ENCODE measurements around the gene SMARCA4. TPM values are rescaled to one million over a fixed set of nuclear protein-coding genes. Genes with fewer than 3 reads are reported as not detected.

Gene SMARCA4
- total and polyA plus RNA-seq, 4 donors: 15.9 to 35.4 (median 22.5) TPM

GRCh38 chr19:10986301-10987127, 25.7 kb downstream of the SMARCA4 start:
- WGBS: 97% methylated on average over 32 of the region's 32 CpGs
- TF ChIP-seq NR2F2 (IDR thresholded peaks at IDR 0.05) (no peak), FOXA2 (IDR thresholded peaks at IDR 0.05) (no peak), JUND (IDR thresholded peaks at IDR 0.05) (no peak), YY1 (IDR thresholded peaks at IDR 0.05) (no peak), SP1 (IDR thresholded peaks at IDR 0.05) (no peak), HNF4A (conservative IDR thresholded peaks at IDR 0.05) (no peak), ATF3 (IDR thresholded peaks at IDR 0.05) (no peak), REST (IDR thresholded peaks at IDR 0.05) (no peak), EGR1 (IDR thresholded peaks at IDR 0.05; ENCODE audit: low read depth in 2 of 2) (no peak), CTCF (IDR thresholded peaks at IDR 0.05; ENCODE audit: low read depth, low read length, missing input control) (no peak), MAX (IDR thresholded peaks at IDR 0.05) (no peak), GABPA (IDR thresholded peaks at IDR 0.05 in 1 of 2, conservative IDR thresholded peaks at IDR 0.05 in 1 of 2) (no peak), RAD21 (IDR thresholded peaks at IDR 0.05) (no peak), FOXA1 (IDR thresholded peaks at IDR 0.05) (no peak), RXRA (IDR thresholded peaks at IDR 0.05) (no peak), HNF4G (IDR thresholded peaks at IDR 0.05) (no peak), TAF1 (conservative IDR thresholded peaks at IDR 0.05) (no peak), ZBTB33 (IDR thresholded peaks at IDR 0.05) (no peak)
- H3K9me3 ChIP-seq (ENCODE audit: control insufficient read depth in 4 of 4, low read length in 3 of 4): no peaks in the 10 kb centered on the region
- no peak for DNase-seq (ENCODE audit: low spot score)
- H3K4me1 ChIP-seq (ENCODE audit: control insufficient read depth in 4 of 4, insufficient read depth in 4 of 4, low read length in 3 of 4): no peaks in the 10 kb centered on the region
- no peak overlapping the region for H3K9ac ChIP-seq (ENCODE audit: low read depth in 1 of 2, low read length in 2 of 2)
- H3K27ac ChIP-seq (ENCODE audit: low read depth in 1 of 2, low read length in 2 of 2): no peak overlapping the region
- H3K27me3 ChIP-seq (ENCODE audit: control insufficient read depth in 4 of 4, insufficient read depth in 4 of 4, low read length in 3 of 4): no peaks in the 10 kb centered on the region
- H3K36me3 ChIP-seq (ENCODE audit: control insufficient read depth in 4 of 4, insufficient read depth in 3 of 4, low read depth in 1 of 4, low read length in 3 of 4): peaks cover 12 to 49% (median 19%) of the 10 kb centered on the region in 4 donors
- no peak overlapping the region for H3K4me3 ChIP-seq (ENCODE audit: low read depth in 1 of 3, low read length in 3 of 3)

All from liver (tissue), 9 donors.